Measurements from ENCODE around the gene OSBPL2.

OSBPL2 gene

DNA sequence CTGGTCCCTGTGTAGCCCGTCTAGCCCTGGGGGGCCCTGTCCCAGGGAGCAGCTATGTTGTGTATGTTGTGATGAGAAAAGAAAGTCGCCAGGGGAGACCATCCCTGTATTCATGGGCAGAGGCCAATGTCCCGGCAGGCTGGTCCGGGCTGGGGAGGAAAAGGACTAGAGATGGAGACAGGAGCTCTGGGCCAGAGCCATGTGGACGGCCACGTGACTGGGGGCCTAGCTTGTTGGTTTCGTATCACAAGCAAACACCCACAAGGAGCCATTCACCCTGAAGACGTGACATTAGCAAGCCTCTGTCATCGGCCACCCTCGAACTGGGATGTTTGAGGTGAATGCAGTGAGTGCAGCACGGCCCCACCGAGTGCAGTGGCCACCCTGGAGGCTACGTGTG is 15.3 kb upstream of the OSBPL2 start:
- FAIRE-seq = no peak

DNA sequence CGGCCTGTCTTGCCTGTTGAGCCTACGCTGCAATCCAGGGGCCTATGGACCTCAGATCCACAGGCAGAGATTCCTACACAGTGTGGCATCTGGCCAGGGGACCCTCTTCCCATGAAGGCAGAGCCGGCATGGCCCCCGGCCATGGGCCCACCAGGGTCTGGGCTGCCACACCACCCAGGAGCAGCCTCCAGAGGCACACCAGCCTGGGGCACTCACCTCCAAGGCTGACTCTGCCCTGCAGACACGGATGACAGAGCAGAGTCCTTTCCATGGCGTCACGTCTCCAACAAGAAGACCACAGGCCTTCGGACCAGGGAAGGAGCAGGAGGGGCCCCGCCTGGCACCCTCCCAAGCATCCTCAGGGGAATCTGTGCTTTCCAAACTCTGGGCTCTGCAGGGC is 14.8 kb upstream of the OSBPL2 start:
- FAIRE-seq = no peak

DNA sequence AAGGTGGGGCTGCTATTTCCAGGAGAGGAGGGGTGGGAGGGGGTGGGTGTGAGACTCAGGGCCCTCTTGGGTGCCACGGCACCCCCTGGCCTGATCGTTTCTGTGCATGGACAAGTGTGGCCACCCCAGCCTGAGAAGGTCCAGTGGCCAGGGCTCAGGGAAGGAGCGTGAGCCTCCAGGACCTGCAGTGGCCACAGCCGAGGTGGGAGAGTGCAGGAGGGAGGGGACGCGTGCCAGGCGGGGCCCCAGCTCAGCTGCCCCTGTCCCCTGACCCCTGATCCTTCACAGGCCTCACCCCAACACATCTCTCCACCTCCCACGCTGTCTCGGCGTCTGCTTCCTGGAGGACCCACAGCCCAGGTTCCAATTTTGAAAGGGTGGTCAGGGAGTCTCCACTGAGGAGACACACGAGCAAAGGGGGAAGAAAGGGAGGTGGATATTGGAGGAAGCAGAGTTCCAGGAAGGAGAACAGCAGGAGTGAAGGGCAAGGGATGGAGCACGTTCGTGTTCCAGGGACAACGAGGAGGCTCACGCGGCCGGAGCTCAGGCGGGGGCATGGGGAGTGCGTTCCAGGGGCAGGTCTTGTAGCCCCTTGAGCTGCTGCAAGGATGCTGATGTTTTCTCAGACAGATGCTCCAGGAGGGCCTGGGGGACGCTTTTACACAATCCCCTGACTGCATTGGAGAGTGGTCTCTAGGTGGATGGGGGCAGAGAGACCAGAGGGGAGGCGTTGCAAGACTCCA is 14.0 kb upstream of the OSBPL2 start:
- no peak for FAIRE-seq

DNA sequence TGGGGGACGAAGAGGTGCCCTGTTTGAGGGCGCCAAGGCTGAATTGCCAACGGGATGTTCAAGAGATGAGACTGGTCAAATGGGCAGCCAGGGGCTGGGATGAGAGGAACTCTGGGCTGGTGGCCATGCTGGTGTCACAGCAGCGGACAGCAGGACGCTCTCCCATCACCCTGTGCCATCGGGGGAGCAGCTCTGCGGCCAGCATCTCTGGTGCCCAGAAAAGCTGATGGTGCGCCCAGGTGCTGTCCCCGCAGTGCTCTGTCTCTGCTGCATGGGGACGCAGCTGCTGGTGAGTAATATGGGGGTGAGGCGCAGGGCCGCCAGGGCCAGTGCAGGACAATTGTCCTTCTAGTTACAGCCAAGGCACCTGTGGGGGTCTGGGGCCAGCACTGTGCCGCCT is 13.3 kb upstream of the OSBPL2 start:
- no peak for FAIRE-seq

DNA sequence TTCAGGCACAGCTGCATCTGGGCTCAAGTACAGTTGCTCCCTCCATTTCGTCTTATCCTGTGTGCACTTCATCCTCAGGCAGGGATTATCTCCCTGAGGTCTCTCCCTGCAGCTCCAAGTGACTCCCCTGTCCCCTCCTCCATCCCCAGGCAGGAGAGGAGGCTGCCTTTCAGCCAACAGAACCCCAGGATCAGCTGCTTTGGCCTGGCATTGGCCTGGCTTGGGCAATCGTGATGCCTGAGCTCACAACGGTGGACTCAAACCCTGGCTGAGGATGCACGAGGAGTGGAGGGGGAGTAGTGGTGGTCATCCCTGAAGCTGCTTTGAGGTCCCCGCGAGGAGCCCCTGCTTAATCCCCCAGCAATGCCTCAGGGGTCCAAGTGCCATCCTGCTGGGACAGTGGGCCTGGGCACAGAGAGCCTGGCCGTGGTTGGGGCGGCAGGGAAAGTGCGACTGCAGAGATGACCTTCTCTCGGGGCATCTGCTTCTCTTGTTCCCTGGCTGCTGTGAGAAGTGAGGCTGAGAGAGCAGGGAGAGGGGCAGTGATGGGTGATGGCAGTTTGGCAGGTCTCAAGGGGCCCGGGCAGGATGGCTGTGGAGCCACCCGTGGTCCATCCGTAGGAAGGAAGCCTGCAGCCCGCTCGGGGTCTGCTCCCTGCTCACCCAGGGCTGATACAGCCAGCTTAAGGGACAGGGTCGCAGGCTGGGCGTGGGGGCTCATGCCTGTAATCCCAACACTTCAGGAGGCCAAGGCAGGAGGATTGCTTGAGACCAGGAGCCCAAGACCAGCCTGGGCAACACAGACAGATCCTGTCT is 12.3 kb upstream of the OSBPL2 start:
- no peak for FAIRE-seq

DNA sequence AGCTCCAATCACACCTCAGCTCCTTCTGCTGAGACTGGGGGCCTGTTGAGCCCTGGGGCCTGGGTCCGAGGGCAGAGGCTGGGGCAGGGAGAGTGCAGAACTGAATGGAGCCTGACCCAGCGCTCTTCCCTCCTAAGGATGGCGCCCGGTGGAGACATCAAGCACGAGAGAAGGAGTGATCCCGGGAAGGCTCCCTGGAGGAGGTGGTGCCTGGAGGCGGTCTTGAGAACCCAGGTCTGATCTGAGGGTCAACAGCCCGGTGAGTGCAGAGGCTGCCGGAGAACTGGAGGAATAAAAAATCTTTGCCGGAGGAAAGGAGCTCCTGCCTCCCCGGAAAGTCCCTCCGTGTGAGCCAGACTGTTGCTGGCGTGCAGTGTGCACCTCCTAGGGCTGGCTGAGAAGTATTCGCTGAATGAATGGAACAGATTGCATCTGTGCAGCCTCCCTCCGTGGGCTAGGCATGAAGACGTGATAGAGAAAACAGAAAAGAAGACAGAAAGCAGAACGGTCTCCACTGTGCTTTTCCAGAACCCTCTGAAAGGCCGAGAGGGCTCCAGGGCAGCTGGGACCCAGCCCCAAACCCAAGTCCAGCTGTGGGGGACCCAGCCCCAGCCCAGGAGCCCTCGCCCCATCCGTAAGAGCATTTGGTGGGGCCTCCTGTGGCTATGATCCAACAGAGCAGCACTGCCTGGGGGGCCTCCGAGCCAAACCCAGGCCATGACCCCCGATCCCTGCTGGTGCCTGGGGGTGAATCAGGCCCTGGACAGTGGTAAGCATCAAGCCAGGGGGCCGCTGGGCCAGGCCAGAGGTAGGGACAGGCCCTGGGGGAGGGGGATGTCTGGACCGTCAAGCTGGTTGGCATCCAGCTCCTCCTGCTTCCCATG is 11.4 kb upstream of the OSBPL2 start:
- FAIRE-seq = no peak

DNA sequence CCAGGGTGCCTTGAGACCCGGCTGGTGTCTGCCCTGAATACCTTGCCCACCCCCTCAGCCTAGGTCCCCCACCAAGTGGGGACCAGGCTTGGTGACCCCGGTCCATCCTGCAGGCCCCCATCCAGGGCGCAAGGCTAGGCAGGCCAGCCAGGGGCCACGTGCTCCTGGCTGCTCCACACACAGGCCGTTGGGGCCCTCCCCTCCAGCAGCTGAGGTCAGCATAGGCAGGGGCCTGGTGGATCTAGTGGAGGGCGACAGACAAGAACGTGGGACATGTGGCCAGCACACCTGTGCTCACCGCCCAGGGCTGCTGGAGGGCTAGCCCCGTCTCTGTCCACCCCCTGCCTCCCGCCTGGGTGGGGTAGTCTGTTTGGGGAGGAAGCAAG is 10.7 kb upstream of the OSBPL2 start:
- no peak for FAIRE-seq

DNA sequence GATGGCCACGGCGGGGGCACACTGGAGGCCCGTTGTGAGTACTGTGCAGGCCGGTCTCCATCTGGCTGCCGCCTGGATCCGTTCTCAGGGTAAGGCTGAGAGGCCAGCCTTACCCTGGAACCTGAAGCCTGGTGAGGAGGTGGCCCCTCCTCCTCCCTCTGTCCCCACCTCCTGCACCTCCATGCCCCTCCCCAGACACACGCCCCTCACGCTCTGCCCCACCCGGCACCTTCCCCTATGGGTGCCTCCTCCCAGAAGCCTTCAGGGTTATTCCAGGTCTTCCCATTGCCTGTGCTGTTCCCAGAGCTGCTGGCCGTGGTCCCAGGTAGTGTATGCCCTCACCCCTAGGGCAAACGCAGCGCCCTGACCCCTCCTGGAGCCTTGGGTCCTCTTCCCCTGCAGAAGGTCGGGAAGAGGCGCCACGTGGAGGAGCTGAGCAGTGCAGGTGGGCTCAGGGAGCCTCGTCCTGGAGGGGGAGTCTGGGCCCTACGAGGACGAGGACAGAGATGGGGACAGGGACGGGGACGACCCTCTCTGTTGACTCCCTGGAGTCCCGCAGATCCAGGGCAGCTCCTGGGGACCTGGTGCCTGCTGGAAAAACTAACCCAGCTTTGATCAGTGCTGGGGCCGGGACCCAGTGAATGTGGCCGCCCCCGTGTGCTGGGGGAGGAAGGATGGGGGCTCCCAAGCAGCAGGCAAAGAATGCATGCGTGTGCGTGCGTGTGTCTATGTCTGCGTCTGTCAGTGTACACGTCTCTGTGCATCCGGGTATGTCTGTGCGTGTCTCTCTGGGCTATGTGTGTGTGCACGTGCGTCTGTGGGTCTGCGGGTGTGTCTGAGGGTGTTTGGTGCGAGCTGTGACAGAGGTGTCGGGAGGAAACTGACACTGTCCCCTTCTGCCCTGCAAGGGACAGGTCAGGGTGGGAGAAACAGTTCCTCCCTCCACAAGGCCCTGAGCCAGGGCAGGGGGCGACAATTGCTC is 10.1 kb upstream of the OSBPL2 start:
- FAIRE-seq = no peak

DNA sequence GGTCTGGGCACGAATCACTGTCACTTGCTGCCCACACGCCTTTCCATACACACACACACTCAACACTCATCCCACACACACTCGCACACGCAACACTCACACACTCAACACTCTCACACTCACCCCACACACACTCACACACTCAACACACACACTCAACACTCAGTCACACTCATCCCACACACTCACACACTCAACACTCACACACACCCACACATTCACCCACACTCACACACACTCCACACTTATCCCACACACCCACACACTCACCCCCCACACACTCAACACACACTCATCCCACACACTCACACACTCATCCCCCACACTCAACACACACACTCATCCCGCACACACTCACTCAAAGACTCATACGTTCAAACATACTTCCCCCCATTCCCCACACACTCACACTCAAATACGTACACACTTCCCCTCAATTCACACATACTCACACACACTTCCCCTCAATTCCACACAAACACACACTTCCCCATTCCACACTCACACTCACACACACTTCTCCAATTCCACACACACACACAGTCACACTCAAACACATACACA is 9.3 kb upstream of the OSBPL2 start:
- FAIRE-seq = no peak

DNA sequence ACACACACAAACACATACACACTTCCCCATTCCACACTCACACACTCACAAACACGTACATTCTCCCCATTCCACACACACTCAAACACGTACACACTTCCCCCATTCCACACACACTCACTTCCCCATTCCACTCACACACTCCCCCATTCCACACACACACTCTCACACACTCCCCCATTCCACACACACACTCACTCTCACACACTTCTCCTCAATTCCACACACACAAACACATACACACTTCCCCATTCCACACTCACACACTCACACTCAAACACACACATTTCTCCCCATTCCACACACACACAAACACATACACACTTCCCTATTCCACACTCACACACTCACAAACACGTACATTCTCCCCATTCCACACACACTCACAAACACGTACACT is 8.7 kb upstream of the OSBPL2 start:
- FAIRE-seq = no peak

DNA sequence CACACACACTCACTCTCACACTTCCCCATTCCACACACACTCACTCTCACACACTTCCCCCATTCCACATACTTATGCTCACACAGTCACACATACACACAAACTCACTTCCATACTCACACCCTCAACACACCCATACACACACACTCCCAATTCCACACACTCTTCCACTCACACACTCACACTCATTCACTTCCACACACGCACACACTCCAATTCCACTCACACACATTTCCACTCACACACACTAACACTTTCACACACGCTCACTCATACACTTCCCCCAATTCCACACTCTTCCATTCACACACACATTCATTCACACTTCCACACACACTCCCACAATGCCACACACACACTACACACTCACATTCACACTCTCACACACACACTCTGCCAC is 8.0 kb upstream of the OSBPL2 start:
- no peak for FAIRE-seq

DNA sequence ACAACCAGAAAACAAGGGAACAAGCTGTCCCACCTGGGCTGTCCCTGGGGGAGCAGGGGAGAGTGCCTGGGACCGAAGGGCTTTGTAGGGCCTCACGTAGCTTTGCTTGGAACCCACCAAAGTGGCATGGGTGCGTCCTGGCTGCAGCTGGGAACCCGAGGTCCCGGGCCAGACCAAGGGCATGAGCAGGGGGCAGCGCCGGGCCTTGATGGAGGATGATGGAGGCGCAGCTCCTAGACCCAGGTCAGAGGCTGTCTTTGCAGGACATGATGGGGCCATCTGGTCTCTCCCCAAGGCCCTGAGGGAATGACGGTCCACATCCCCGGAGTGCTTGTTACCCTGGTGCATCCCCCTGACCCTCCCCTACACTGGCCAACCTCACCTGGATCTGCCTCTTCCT is 7.6 kb upstream of the OSBPL2 start:
- FAIRE-seq = no peak

DNA sequence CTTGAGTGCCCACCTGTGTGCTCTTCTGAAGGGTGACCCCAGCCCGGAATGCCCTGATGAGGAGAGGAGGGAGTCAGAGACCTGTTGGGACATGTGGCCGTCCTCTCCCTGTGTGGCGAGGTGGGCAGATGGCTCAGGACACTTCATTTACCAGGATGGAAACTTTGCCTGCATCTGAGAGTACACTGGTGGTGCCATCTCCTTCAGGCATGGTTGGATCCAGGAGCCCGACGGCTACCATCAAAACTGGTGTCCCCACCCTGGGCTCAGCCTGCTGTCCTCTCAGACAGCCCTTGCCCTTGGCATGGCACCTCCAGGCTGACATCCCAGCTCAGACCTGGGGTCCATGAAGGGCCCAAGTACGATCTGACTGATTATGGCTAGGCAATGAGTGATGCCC is 7.0 kb upstream of the OSBPL2 start:
- FAIRE-seq = no peak

DNA sequence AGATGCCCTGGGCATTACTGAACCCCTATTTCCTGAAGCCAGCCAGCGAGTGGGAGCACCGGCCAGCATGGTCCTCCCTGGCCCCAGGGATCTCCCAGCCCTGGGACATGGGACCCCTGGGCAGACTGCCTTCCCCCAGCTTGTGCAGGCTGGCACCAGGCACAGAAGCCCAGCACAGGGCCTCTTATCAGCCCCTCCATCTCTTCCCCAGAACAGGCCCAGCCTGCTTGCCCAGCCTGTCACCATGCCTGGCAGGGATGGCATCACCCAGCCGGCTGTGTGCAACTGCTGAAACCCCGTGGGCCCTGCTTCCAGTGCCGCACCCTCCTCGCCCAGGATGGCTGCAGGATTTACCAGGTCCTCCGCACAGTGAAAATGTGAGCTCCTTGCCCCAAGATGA is 6.1 kb upstream of the OSBPL2 start:
- no peak for FAIRE-seq

DNA sequence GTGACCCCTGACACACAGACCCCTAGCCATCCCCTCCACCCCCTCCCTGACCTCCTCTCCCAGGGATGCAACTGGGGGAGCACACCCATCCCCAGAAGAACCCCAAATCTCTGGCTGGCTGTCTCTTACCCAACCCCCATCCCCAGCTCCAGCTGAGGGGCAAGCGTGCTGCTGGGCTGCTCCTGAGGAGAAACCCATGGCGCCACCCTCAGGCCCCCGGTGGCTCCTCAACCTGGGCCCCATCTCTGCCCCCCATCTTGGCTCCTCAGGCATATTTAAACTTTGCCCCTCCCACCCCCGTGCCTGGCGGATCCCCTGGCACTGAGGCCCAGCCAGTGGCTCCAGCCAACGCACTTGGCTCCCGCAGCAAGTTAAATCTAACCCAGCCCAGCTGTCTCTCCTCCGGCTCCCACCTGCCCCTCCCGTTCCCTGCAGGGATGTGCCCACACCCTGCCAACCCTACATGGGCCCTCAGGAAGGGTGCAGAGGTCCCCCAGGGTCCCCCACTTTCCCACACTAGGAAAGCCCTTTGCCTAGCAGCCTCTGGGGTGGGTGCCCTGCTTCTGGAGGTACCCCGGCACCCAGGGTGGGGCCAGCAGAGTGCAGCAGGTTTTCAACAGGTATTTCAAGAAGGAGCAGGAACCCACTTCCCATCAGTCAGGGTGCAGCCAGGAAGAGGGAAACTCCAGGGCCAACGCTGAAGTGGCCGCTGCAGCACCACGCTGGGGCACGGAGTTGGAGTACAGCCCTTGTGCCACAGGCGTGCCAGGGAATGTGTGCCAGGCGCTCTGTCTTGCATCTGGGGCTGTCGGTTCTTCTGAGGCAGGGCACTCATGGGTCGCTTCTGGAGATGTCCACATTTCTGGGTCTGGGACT is 5.3 kb upstream of the OSBPL2 start:
- FAIRE-seq = no peak

DNA sequence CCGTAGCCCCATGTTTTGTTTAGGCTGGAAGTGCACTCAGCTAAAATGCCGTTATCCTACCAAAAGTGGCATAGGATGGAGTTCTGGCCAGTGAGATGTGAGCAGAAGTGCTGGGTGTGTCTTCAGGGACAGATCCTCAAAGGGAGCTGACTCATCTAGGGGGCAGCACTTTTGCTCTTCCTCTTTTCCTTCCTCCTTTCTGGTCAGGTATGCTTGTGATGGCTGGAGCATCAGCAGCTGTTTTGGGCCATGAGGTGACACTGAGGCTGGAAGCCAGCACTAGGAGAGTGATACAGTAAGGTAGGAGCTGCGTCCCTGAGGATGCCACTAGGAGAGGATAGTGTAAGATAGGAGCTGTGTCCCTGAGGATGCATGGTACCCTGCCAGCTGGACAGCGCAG is 4.6 kb upstream of the OSBPL2 start:
- FAIRE-seq = no peak

DNA sequence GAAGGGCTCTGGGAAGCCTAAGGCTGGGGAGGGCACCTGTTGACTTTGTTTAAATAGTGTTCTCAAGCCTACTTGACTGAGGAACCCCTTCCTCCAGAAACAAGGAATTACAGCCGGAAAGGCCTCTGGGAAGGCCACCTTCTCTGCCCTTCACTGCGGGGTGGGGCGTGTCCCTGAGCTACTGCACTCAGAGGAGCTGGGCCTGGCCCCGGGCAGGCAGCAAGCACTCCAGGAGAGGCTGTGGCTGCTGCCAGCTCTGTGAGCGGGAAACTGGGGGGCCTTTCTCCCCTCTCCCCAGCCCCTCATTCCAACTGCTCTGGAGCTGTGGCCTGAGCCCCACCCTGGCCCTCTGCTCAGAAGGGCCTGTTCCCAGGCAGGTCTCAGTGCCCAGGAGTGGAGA is 4.0 kb upstream of the OSBPL2 start:
- FAIRE-seq = no peak

DNA sequence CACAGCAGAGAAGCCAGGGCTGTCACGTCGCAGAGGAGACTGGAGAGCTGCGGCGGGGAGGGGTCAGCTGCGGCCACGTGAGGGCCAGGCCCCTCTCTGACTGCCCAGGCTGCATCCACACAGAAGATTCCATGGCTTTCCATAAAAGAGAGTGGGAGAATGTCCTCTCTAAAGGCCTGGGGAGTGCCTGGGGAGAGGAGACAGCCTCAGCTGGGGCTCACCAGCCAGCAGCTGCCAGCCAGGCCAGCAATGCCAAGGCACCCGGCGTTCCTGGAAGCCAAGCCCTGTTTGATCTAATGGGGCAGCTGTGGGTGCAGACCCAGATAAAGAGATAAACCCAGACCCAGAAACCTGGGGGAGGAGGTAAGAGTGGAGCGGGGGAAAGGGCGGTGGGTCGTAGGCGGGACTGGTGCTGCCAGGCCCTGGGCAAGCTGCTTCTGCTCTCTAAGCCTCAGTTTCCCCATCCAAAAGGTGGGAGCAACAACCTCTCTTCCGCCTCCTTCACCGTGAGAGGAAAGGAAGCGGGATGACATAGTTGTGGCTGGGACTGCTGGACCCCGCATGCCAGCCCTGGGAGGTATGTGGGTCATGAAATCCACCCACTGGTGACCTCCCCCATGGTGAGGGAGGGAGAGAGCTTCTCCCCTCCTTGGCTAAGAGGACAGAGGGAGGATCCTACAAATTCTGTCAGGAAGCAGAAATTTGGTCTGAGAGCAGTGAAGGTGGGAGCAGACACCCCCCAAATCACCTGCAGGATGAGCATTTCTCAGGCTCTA is 3.1 kb upstream of the OSBPL2 start:
- FAIRE-seq = no peak

DNA sequence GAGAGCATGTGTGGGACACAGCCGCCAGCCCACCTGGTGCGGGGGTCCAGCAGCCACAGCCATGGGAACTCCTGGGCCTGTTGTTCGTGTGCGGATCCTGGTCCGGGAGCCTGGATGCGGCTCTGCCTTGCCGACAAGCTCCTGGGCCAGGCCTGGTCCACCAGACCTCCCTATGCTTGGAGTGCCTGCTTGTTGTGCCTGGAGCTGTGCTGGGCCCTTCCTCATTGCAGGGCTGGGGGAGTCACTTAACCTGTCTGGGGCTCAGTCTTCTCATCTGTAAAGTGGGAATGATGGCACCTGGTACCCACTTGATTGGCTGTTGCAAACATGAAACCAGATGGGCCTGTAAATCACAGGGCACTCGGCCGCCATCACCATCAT is 2.6 kb upstream of the OSBPL2 start:
- FAIRE-seq = no peak

DNA sequence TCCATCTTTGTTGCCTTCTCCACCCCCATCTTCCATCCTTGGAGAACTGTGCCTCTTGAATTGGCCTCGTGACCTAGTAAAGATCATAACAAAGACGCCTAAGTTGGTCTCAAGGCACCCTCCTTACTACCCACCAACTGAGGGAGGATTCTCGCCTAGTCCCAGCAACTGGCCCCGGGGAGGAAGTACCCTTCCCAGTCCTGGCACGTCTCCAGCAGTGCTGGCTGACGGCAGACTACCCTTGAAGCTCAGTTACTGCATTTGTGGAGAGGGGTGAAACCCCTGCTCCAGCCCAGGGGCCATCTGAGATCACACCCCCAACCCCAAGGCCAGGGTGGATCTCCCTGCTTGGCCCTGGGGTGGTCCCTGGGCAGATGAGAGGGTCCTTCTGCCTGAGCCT is 2.1 kb upstream of the OSBPL2 start:
- FAIRE-seq = no peak

Measured in G401.6 (cell line).